COR-L47 (cell line): ENCODE data around the gene MUC20.

Experiments used
- DNase-seq: peaks from one replicate; lab custom pipeline; 2025; lab: John Stamatoyannopoulos, UW

Gene MUC20

DNA sequence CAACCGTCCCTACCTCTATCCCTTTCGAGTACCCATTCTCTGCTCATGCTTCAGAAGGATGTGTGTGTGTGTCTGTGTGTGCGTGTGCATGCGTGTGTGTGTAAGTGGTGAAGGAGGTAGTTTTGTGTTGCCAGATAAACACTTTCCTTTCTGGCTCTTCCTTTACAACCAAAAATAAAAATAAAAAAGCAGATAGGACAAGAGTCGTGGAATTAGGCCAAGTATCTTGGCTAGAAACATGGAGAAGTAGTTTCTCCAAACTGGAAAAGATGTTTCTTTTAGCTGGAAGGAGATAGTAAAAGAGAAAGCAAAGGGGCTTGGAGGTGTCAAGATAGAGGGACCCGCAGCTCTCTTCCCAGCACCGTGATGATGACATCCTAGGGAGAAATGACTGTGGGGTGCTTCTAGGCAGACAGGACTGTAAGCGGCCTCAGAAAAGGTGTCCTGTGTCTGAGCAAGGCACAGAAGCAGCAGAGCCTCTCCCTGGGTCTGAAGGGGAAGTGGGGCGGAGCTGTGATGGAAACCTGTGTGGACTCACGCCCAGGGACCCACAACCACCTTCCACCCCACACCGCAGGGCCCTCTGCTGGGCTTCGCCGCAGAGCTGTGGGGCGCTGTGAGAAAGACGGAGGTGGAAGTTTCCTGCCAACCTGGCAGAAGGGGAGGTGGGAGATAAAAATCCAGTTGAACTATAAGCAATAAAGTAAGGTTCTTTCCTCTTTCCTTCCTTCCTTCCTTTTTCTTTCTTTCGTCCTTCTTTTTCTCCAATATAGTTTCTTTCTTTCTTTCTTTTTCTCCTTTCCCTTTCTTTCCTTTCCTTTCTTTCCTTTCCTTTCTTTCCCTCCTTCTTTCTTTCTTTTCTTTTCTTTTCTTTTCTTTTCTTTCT, 35.3 kb downstream of the MUC20 start:
- DNase-seq, result no peak

DNA sequence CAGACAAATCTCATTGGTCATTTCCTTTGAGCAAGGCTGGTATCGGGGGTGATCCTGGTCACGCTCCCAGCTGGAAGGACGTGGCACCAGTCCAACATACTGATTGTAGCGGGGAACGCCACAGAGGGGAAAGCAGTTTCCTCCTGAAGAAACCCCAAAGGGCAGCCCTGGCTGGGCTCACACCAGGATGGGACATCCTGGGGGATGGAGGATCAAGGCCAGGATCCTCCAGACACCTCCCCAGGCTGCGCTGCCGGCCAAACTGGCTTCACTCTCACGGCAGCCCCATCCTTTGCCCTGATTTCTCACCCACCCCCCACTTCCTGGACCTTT, 36.6 kb downstream of the MUC20 start:
- DNase-seq, result no peak

DNA sequence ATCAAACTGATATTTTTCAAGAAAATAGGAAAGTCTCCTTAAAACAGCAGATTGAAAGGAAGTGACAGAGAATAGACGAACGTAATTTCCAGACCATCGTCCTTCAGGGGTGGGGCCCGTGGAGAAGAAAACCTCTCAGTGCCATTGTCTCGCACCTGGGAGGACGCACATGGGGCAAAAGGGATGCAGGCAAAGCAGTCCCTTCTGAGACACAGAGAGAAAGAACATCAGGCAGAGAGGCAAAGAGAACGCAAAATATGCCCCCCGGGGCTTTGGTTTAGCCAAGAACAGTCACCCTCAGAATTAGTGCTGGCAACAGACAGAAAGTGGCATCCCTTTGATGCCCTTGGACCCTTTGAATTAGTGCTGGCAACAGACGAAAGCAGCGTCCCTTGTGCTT, 37.0 kb downstream of the MUC20 start:
- no peak for DNase-seq

DNA sequence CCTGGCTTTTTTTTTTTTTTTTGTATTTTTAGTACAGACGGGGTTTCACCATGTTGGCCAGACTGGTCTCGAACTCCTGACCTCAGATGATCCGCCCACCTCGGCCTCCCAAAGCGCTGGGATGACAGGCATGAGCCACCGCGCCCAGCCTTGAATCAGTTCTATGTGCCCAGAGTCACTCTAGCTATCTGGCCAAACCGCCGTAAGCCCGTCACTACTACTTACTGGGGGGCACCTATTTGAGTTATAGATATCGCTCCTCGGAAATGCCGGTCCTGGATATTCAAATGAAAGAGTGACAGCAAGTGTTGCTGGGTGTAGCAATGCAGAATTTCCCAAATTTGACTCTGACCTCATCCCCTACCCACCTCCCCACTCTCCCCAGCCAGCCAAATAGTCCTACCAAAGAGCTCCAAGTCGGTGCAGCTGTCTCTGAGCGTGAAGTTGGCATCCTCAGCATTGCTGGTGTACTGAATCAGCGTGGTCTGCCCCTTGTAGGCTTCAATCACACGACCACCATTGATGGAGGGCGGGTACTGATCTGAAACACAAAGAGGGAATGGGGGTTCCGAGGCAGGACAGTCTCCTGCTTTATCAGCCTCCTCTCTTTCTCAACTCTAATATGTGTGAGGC, 38.1 kb downstream of the MUC20 start:
- no peak for DNase-seq

DNA sequence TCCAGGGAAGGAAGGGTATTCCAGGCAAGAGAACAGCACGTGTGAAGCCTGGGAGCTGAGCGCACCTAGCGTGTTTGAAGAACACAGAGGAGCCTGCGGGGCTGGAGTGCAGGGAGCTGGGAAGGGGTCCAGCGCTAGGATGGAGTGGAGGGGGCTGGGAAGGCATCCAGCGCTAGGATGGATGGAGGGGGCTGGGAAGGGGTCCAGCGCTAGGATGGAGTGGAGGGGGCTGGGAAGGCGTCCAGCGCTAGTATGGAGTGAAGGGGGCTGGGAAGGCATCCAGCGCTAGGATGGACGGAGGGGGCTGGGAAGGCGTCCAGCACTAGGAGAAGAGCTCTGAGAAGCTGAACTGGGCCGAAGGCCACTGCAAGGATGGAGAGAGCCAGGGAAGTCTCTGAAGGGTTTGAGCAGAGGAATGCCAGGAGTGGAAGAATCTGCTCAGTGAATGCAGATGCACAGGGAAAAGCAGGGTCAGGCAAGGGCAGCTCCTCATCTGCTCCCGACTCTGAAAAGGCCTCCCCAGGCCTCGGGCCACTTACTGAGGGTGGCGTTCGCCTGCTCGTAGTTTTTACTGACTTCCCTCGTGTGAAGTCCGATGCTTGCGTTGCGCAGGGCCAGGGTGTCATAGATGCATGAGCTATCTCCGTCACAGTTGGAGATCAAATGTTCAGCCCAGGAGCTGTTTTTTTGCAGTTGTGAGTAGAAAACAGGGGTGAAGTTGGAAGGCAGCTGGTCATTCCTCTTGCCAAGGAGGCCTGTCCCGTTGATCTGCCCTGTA, 39.8 kb downstream of the MUC20 start:
- DNase-seq, result no peak

DNA sequence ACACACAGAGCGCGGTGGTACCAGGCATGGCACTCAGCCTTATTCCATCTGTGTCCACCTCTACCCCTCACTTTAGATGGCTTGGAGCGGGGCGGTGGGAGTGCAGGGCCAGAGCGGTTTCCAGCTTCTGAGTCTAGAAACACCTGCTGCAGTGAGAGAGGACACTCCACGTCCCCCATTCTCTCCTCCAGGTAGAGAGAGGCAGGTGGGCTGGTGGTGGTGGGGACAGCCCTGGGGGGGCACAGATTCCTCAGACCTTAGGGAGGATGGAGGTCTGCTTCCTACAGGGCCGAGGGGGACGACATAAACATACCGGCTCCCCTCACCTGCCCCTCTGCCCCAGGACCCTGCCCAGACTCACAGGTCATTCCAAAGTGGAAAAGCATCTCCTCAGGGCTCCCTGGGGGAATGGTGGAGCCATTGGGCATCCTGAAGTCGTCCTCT, 40.4 kb downstream of the MUC20 start:
- no peak for DNase-seq

DNA sequence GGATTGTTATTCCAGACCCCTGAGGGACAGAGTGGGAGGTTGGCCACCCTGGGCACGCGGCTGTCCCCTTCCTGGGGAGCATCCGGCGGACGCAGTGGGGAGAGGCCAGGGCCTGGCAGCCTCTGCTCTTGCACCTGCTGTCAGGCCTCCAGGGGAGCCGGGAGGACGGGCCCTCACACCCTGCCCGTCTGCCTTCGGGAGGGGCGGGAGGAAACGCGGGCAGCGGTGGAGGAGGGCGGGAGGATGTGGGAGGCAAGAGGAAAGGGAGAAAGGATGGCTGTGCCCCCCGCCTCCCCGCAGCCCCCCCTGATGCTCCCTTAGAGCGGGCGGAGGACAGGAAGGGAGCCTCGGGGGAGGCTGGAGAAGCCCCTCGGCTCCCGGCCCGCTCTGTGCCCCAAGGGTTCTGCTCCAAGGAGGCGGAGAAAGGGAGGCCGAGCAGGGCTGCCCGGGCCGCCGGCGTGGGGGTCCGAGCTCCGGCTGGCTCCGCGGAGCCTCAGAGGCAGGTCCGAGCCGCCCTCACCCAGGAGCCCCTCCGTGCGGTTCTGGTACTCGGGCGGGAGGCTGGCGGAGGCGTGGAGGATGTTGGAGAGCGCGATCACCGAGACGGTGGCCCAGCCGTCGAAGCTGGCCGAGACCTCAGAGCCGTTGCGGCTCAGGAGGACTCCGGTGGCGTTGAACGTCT, 40.9 kb downstream of the MUC20 start:
- DNase-seq, result no peak

DNA sequence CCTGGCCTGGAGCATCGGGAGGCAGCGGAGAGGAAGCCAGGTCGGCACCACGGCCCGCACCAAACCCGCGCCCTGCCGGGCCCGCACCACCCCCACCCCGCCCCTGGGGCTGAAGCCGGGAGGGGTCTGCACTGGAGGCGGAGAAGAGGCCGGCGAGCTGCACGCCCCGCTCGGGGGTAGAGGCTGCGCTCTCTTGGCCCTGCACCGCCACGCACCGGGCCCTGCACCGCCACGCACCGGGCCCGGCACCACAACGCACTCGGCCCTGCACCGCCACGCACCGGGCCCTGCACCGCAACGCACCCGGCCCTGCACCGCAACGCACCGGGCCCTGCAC, 41.4 kb downstream of the MUC20 start:
- no peak for DNase-seq

DNA sequence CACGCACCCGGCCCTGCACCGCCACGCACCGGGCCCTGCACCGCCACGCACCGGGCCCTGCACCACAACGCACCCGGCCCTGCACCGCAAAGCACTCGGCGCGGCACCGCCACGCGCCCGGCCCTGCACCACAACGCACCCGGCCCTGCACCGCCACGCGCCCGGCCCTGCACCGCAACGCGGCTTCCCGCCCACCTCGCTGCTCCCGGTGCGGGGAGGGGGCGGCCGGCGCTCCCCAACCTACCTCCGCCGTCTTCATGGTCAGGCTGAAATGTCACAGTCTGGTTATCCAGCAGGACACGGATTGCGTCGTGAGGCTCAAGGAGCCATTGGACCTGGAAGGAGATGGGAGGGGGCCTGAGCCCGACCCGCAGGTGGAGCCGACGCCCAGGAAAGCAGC, 41.8 kb downstream of the MUC20 start:
- no peak for DNase-seq

DNA sequence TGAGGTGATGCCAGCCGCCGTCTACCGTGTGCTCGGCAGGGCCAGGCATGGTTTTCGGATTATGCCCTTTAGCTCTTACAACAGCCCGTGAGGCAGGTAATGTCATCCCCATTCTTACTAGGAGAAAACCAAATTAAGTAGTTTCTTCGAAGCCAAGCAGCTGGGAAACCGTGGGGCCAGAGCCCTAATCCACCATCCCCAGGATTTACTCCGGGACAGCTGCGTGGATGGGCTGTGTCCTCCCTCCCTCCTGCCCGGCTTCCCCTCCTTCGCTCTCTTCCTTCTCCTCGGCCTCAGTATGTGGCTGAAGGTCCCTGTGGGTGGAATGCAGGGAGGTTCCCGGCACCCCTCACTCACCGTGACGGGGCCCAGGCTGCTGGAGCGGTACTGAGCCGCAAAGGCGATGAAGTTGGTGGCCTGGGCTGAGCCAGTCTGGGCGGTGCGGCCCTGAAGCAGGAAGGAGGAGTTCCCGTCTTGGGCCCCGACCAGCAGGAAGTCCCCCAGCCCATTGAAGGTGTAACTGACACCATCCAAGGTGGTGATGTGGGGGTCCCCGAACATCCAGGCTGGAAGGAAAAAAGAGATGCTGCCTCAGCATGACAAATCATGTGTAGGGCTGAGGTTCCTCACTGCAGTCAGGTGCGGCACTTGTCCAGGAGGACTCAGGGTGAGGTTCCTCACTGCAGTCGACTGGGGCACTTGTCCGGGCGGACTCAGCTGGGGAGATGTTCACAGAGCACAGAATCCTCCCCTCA, 42.5 kb downstream of the MUC20 start:
- no peak for DNase-seq

DNA sequence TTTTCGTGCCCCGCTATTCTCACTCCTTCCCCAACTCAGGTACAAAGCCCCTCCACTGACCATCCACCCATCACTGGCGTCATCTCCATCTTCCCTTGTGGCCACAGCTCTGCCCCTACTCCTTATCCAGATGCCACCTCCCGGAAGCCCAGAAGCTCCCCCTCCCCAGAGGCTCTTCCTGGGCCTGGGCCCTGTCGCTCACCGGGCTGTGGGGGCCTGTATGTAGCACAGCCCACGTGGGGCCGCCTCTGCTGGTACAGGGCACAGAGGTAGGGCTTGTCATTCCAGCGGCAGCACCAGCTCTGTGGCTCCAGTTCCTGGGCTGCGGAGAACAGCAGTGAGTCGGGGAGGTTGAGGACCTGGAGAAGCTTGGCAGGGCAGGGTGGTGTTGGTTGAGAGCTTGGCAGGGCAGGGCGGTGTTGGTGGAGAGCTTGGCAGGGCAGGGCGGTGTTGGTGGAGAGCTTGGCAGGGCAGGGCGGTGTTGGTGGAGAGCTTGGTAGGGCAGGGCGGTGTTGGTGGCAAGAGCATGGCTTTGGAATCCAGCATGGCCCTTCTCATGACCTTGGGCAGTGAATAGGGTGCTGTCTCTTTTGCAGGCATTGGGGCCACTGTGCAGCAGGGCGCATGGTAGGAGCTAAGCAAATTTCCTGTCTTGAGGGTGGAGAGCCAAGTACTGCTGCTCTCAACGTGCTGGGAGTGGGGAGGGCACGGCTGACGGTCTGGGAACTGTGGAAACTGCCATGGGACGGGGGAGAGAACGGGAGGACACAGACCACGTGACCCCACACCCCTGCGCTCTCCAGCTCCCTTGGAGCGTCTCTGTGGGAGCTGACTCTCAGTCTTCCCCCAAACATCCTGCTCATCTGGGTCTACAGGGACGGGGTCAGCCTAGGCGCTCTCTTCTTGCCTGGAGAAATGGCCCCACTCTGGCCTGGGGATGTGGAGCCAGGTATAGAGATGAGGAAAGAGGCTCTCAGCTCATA, 43.4 kb downstream of the MUC20 start:
- no peak for DNase-seq

DNA sequence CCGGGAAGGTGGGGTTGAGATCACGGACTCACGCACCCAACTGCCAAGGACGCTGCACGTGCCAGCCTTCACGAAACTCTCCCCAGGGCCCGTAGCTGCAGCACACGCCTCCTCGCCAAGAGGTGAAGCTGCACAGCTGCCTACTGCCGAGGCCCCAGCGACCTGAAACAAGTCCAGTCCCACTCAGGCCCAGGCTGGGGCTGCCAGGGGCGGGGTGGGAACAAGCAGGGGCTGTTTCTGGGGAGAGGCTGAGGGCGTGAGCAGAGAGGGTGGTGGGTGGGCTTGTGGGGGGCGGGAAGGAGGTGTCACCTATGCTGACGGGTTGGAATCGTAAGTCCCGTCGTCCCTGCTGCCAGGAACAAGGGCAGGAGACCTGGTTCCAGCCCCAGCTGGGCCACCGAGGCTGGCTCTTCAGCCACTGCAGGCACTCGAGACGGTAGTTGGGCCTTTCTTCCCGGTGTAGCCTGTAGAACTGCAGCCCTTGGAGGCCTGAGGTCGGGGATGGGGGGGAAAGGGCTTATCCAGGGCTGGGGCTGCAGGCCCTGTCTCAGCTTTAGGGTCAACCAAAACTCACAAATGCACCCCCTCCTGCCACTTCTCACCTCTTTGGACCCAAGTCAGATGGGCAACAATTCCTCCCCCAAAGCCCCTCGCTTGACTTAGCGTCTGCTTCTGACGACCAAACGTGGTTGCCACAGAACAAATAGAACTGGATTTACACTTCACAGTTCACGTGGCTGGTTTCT, 44.4 kb downstream of the MUC20 start:
- no peak for DNase-seq

DNA sequence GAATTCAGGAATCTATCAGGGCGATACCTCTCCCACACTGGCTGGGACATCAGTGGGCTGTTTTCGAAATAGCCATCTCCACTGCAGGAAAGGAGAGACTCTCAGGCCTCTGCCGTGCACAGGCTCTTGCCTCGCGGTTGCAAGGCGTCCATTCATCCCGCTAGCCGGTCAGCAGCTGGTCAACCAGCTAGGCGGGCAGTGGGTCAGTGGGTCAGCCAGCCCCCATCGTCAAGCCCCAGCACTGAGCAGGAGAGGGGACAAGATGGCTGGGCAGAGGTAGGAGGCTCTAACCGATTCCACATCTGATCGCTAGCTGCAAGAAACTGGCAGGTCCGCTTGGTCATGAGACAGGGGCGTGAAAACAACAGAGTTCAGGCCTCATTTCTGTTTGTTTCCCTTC, 45.9 kb downstream of the MUC20 start:
- no peak for DNase-seq

DNA sequence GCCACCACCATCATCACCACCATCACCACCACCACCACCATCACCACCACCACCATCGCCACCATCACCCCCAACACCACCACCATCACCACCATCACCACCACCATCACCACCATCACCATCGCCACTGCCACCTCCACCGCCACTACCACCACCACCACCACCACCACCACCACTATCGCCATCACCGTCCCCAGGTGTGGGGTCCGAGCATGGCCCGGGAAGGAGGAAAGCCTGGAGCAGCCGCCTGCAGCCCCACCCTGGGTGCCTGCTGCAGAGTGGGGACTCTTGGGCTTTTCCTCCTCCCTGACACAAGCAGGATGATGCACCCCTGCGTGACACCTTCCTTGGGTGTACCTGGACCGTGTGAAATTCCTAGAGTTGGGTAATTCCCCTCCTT, 47.0 kb downstream of the MUC20 start:
- DNase-seq, result no peak

DNA sequence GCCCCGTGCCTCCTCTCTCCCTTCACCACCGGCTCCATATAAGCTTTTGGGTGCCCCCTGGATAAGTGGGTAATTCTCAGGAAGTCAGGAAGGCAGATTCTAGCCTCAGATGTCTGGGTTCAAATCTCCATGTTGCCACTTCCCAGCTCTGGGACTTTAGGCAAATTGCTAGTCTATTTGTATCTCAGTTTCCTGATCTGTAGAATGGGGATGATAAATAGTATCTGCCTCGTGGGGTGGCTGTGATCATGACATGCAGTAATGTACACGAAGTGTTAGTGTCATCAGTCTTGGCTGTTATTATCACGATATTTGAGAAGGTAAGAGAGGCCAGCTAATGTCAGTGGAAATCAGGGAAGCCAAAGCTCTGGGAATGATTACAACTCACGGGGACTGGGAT, 47.6 kb downstream of the MUC20 start:
- no peak for DNase-seq

DNA sequence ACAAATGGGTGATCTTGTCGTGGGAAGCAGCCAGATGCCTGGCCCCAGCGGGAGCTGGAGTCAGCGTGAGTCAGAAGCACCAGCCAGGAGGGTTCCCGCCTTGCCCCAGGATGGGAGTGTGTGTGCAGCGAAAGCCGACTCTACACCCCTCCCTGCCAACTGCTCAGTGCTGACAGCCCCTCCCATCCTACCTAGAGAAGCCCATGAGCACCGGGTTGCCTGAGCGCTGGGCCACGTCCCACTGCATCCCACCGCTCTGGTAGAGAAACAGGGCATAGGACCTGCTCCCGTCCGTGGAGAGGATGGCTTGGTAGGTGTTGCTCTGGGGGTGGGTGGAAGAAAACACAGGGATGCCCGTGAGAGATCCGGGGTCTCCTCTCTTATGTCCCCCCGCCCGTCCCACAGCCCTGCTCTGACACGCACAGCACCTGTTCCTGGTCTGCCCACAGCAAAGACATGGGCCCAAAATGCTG, 48.1 kb downstream of the MUC20 start:
- no peak for DNase-seq

DNA sequence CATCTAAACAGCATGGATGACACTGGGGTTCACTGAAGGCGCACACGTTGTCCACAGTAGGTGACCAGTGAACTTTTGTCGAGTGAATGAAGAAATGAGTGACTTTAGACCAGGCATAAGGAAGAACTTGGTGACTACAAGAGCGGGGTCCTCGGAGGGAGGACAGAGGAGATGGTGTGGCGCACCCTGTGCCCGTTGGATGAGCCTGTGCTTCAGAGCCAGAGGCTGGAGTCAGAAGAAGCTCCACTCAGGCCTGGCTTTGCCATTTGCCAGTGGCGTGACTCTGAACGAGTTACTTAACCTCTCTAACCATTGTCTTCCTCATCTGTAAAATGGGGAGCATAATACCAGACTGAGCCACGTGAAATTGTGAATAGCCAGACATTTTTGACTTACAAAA, 48.8 kb downstream of the MUC20 start:
- no peak for DNase-seq

DNA sequence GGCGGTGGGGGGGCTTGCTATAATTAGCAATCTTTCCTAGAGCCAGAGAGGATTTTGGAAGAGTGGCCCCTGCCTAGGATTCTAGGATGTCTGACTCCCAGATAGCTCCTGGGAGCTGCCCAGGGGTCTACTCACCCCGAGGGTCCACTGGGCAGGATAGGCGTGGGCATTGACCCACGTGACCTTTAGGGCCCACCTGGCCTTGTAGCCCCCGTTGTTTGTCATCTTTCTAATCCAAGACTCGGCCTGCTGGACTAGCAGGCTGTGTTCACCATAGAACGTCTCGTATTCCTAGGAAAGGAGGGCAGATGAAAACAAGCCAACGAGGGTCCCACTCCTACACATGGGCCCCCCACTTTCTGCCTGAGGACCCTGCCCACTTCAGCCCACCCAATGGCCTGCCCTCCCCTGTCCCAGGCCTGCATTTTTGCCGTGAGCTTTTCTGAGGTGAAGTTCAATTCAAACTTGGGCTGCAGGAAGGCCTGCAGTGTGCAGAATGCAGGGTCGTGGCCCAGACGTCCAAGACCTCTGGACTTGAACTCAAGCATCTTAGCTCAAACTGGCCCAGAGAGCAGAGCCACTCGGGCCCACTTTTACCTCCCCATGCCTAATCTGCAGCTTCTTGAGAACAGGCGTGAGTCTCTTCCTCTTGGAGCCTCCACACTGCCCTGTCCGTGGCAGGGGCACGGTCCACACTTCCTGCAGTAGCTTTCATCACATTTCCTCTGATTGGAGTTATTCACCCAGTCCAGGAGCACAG, 49.5 kb downstream of the MUC20 start:
- no peak for DNase-seq
